T-helper 1 cell treated with Interleukin-12 subunit alpha and Interleukin-12 subunit beta and Interleukin-4 antibody, amounts not matched to agents 30 ng/mL and 1 ng/mL, for 36 hours (primary cell): ENCODE measurements around the gene E2F2. TPM values are rescaled to one million over a fixed set of nuclear protein-coding genes. Genes with fewer than 3 reads are reported as not detected.

Experiments used
- intact Hi-C: fragments of 100-400 bp; cut with micrococcal nuclease; formaldehyde crosslinking; loops from one replicate; pipeline ENCODE4 v1.15.1; 2024
- total RNA-seq: library from RNA; stranded (reverse); gene quantifications from 2 replicates; pipeline ENCODE4 v1.2.3, GENCODE V29; 2022

E2F2 gene
- total RNA-seq, 1 donor from 2014 or later: 72.5 TPM

- intact Hi-C loops: no loop called here
Measured at GRCh38 chr1:23472351-23473036, 58.5 kb downstream of the E2F2 start.

DNA sequence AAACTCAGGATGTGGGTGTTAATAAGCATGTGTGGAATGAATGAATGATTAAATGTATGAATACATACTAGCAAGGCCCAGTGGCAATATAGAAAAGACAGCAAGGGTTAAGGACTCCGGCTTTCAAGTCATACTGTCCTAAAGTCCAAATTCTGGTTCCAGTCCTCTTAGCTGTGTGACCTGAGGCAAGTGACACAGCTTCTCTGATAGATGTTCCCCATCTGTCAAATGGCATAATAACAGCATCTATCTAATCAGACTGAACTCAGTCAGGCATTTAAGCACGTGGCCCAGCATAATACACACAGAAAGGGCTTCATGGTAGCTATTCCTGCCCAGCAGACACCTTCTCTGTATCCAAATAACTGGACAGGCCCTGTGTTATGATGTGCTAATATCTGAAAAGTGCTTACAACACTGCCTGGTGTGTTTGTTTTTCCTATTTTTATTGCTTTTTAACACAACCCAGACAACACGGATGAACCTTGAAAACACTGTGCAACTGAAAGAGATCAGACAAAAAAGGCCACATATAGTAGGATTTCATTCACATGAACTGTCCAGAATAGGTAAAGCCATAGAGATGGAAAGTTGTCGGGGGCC, 59.5 kb downstream of the E2F2 start:
- intact Hi-C loops: no loop called here

DNA sequence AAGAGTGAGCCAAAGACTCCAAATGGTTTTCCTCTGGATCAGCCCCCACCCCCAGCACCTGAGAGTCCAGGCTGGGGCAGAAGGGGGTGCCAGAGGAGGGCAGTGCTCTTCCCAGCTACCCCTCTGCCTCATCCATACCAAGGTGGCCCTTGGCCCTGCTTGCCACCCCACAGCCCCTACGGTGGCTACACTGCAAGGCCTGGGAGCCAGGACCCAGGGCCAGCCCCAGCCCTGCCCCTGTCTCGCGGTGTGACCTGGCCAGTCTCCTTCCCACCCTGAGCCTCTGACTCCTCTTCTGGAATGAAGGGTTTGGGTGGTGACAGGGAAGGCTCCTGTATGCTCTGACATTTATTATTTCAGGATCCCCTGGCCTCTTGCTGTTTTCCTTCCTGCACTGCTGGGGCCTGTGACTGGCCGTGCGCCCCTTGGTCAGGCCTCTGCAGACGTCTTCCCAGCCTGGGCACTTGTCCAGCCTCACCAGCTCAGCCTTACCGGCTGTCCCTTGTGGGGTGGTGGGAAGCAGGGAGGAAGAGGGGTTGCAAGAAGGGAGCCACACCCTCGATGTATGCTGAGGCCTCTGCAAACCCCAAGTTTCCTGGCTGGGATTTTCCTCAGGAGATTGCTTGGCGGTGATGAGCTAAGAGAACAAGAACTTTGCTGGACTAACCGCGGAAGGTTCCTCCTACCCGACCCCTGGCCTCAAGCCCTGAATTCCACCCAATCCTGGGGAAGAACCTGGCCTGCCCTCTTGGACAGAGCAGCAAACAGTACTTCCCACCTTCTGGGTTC, 60.6 kb downstream of the E2F2 start:
- intact Hi-C loops: no loop called here

- intact Hi-C loops: no loop called here
Measured at GRCh38 chr1:23469372-23469982, 61.6 kb downstream of the E2F2 start.

DNA sequence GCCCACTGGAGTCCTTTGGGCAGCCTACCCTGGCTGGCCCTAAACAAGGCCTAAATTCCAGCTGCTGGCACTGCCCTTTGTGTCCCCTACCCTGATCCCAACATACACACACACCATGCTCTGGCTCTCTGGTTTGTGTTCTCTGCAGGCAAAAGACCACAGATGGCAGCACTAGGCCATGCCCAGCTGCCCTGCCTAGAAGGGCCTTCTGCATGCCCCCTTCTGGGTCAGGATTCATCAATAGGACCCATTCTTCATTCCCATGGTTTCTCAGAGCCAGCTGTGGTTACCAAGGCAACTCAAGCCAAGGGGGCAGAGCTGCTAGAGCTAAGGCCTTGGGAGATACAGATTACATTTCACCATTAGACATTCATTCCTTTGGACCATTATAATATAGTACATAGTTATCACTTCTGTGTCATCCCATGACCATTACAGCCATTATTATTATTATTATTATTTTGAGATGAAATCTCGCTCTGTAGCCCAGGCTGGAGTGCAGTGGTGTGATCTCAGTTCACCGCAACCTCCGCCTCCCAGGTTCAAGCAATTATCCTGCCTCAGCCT, 64.5 kb downstream of the E2F2 start:
- intact Hi-C loops: no loop called here

GRCh38 chr1:23463286-23463685, 67.7 kb downstream of the E2F2 start:
- intact Hi-C loops: no loop called here

DNA sequence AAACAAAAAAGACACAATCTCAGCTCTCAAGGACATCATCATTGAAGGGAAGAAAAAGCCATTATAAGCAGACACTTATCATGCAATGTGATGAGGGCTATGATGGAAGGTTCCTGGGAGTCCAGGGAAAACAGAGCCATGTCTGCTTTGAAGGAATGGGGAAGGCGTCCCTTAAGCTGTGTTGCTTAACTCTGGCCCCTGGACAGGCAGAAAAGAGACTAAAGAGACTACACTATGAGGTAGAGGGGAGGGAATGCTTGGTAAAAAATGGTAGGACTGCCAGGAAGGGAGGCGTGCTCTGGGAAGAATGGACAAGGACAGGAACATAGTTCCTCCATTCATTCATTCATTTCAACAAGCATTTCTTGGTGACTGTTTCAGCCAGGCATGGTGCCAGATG, 68.3 kb downstream of the E2F2 start:
- intact Hi-C loops: no loop called here

- intact Hi-C loops: no loop called here
Measured at GRCh38 chr1:23461050-23461449, 70.0 kb downstream of the E2F2 start.

DNA sequence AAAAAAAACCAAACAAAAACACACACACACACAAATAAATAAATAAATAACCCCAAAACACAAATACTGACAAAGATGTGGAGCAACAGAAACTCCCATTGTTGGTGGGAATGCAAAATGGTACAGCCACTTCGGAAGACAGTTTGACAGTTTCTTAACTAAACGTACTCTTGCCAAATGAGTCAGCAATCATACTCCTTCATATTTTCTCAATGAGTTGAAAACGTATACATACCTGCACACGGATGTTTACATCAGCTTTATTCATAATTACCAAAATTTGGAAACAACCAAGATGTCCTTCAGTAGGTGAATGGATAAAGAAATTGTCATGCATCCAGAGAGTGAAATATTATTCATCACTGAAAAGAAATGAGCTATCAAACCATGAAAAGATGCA, 70.5 kb downstream of the E2F2 start:
- intact Hi-C loops: no loop called here

DNA sequence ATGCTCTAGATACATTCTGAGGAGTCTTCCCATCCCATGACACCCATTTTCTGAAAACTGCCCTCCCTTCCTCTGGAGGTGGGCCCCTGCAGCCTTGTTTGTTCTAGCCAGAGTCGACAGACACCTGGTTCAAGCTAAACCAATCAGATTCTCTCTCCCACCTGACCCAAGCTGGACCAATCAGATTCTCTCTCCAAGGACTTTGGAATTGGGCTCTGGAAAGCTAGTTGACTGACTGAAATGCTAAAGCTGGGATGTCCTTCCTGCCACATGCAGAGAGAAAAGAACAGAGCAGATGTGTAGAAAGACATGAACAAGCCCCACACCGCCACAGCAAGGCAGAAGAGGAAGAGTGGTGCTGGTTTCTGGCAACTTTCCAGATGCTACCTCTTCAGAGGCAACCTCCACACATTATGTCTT, 71.7 kb downstream of the E2F2 start:
- intact Hi-C loops: no loop called here

Other genes starting within 250 kb of the E2F2 start
- gene HNRNPR, start 186.9 kb downstream of the E2F2 start, total RNA-seq: 194 and 207 TPM in 2 replicates
- gene ZNF436, start 161.4 kb downstream of the E2F2 start, total RNA-seq: 5.8 and 6.0 TPM in 2 replicates
- 4.9 and 5.5 TPM in 2 replicates for gene TCEA3, start 106.5 kb downstream of the E2F2 start, total RNA-seq
- gene ASAP3, start 47.1 kb downstream of the E2F2 start, total RNA-seq: 0.22 and 0.32 TPM in 2 replicates
- 8.2 and 10.8 TPM in 2 replicates for gene ID3, start 28.3 kb upstream of the E2F2 start, total RNA-seq
- gene RPL11, start 160.6 kb upstream of the E2F2 start, total RNA-seq: 975 and 1,009 TPM in 2 replicates
- gene ELOA, start 212.2 kb upstream of the E2F2 start, total RNA-seq: 43.0 and 43.6 TPM in 2 replicates
- 57.7 and 59.2 TPM in 2 replicates for gene PITHD1, start 247.2 kb upstream of the E2F2 start, total RNA-seq